HCT116 (cell line): ENCODE data around the gene PDK4. TPM values are rescaled to one million over a fixed set of nuclear protein-coding genes. Genes with fewer than 3 reads are reported as not detected.

Experiments
- ATAC-seq: fragments of 200-7000 bp; cut with Tn5 transposase; 2 replicates; pipeline ENCODE4 v1.9.1; 2020; ENCODE audit warnings: mild to moderate bottlenecking, moderate library complexity
- BruUV-seq: library from RNA; stranded (reverse); fragments of 400-500 nt; replicated peaks from 2 replicates; lab custom pipeline; 2021; lab: Mats Ljungman, UMichigan
- CTCF ChIA-PET: fragments of 300-600 bp; sonication (Branson Sonifier 250); formaldehyde crosslinking; loops from one replicate; lab custom pipeline; 2021; ENCODE audit warnings: antibody characterized with exemption; lab: Charles Lee
- POLR2A ChIA-PET: fragments of 300-600, 350-600 bp; sonication (Branson Sonifier 250); formaldehyde crosslinking; loops from one replicate; lab custom pipeline; 2021; ENCODE audit warnings: antibody characterized with exemption; lab: Charles Lee
- RAD21 ChIA-PET, 2 experiments: fragments of 300-600 bp; sonication (Branson Sonifier 250); formaldehyde crosslinking; loops; one replicate each; lab custom pipeline; 2023; ENCODE audit warnings: low total read pairs in 2 of 2; ENCODE audit not compliant: uncharacterized antibody in 2 of 2, unreplicated experiment in 2 of 2, low non-redundant PET in 1 of 2; lab: Charles Lee
- DNase-seq: peaks from one replicate; pipeline ENCODE4 v3.0.0-alpha.2; 2010; ENCODE audit warnings: low read depth, low spot score
- H2AFZ ChIP-seq: fragments of 200-600 bp; shearing (Covaris generic), sonication (generic); 2 replicates; pipeline ENCODE4 v1.6.1; 2017; ENCODE audit warnings: low read depth, mixed run types, mixed read lengths, antibody characterized with exemption, low read length; ENCODE audit not compliant: poor library complexity, severe bottlenecking
- H3K27ac ChIP-seq: 2 replicates; pipeline ENCODE4 v1.5.1; 2012; ENCODE audit warnings: low read depth, low read length
- H3K27me3 ChIP-seq: fragments of 200-600 bp; sonication (generic); 2 replicates; pipeline ENCODE4 v1.6.1; 2016; ENCODE audit warnings: mixed run types, low read length, mixed read lengths; ENCODE audit not compliant: insufficient read depth
- H3K36me3 ChIP-seq, 2 experiments: fragments of 200-500 bp in 1 of 2; fragments of 200-600 bp in 1 of 2; sonication (Bioruptor generic) in 1 of 2; sonication (generic) in 1 of 2; 2 replicates each; pipeline versions ENCODE4 v1.5.1 to v1.6.1; 2014 to 2016; ENCODE audit warnings: low read length in 2 of 2, inconsistent platforms in 1 of 2, mixed read lengths in 1 of 2, mixed run types in 1 of 2; ENCODE audit not compliant: insufficient read depth in 2 of 2, control insufficient read depth in 1 of 2
- H3K4me1 ChIP-seq, 2 experiments: fragments of 200-600 bp in 1 of 2; sonication (generic) in 1 of 2; 2 replicates each; pipeline versions ENCODE4 v1.5.1 to v1.6.1; 2012 to 2017; ENCODE audit warnings: low read length in 2 of 2, inconsistent platforms in 1 of 2, mild to moderate bottlenecking in 1 of 2, mixed read lengths in 1 of 2, mixed run types in 1 of 2, moderate library complexity in 1 of 2; ENCODE audit not compliant: insufficient read depth in 2 of 2, control insufficient read depth in 1 of 2
- H3K4me2 ChIP-seq: fragments of 200-600 bp; sonication (generic); 2 replicates; pipeline ENCODE4 v1.6.1; 2017; ENCODE audit warnings: mixed run types, low read length, mixed read lengths
- H3K4me3 ChIP-seq, 2 experiments: fragments of 200-600 bp in 1 of 2; sonication (generic) in 1 of 2; replicated peaks in 1 of 2; 2 replicates each; pipeline ENCODE4 v1.5.1; 2011 to 2016; ENCODE audit warnings: low read length in 2 of 2, control low read depth in 1 of 2, low read depth in 1 of 2, mild to moderate bottlenecking in 1 of 2, mixed read lengths in 1 of 2, mixed run types in 1 of 2
- H3K79me2 ChIP-seq: fragments of 200-600 bp; sonication (generic); 2 replicates; pipeline ENCODE4 v1.6.1; 2017; ENCODE audit warnings: mild to moderate bottlenecking, mixed run types, low read length, moderate library complexity, mixed read lengths; ENCODE audit not compliant: insufficient read depth
- H3K9ac ChIP-seq: fragments of 200-600 bp; sonication (generic); 2 replicates; pipeline ENCODE4 v1.6.1; 2016; ENCODE audit warnings: low read length, mixed read lengths
- H3K9me2 ChIP-seq: fragments of 200-600 bp; sonication (generic), shearing (Covaris generic); 2 replicates; pipeline ENCODE4 v1.6.1; 2017; ENCODE audit warnings: mixed run types, mild to moderate bottlenecking, moderate library complexity; ENCODE audit not compliant: insufficient read depth
- H3K9me3 ChIP-seq, 2 experiments: fragments of 200-500 bp in 1 of 2; fragments of 200-600 bp in 1 of 2; sonication (Bioruptor generic) in 1 of 2; sonication (generic) in 1 of 2; 2 replicates each; pipeline ENCODE4 v1.6.1; 2014 to 2017; ENCODE audit warnings: low read length in 2 of 2, mixed read lengths in 2 of 2, inconsistent platforms in 1 of 2, low read depth in 1 of 2, mild to moderate bottlenecking in 1 of 2, mixed run types in 1 of 2, moderate library complexity in 1 of 2; ENCODE audit not compliant: control insufficient read depth in 1 of 2, insufficient read depth in 1 of 2
- H4K20me1 ChIP-seq: fragments of 200-600 bp; sonication (generic), shearing (Covaris generic); 2 replicates; pipeline ENCODE4 v1.6.1; 2017; ENCODE audit warnings: mixed run types, mild to moderate bottlenecking, moderate library complexity; ENCODE audit not compliant: insufficient read depth
- EGR1 ChIP-seq: IDR thresholded peaks from 2 replicates; pipeline ENCODE4 v1.6.1; 2012; ENCODE audit warnings: low read depth
- ELF1 ChIP-seq: IDR thresholded peaks from 2 replicates; pipeline ENCODE4 v1.6.1; 2012; ENCODE audit warnings: low read depth, borderline replicate concordance
- FOSL1 ChIP-seq: IDR thresholded peaks from 2 replicates; pipeline ENCODE4 v1.6.1; 2012; ENCODE audit warnings: low read depth
- JUND ChIP-seq: IDR thresholded peaks from 2 replicates; pipeline ENCODE4 v1.6.1; 2012
- POLR2AphosphoS5 ChIP-seq: IDR thresholded peaks from 2 replicates; pipeline ENCODE4 v1.6.1; 2011; ENCODE audit warnings: mild to moderate bottlenecking, low read depth, low read length, moderate library complexity
- SIN3A ChIP-seq: IDR thresholded peaks from 2 replicates; pipeline ENCODE4 v1.6.1; 2012; ENCODE audit warnings: low read depth
- SP1 ChIP-seq: IDR thresholded peaks from 2 replicates; pipeline ENCODE4 v1.6.1; 2012; ENCODE audit warnings: low read depth
- SRF ChIP-seq: IDR thresholded peaks from 2 replicates; pipeline ENCODE4 v1.6.1; 2012; ENCODE audit warnings: low read depth
- intact Hi-C: fragments of 100-400 bp; cut with micrococcal nuclease; formaldehyde crosslinking; loops from 2 replicates; pipeline ENCODE4 v1.10.0; 2022
- total RNA-seq: library from RNA; stranded (reverse); gene quantifications from one replicate; pipeline ENCODE4 v1.2.1, GENCODE V29; 2021; ENCODE audit not compliant: unreplicated experiment
- TF ChIP-seq, protein P1 (sequence below): IDR thresholded peaks from 2 replicates; pipeline ENCODE4 v1.6.1; 2012; ENCODE audit warnings: low read depth
- TF ChIP-seq, protein P2 (sequence below): IDR thresholded peaks from 2 replicates; pipeline ENCODE4 v1.6.1; 2011; ENCODE audit warnings: mild to moderate bottlenecking, low read length, moderate library complexity; ENCODE audit not compliant: insufficient replicate concordance; ENCODE audit errors: extremely low read depth

The PDK4 gene
- total RNA-seq, 1 experiment from 2014 or later, result 2.1 TPM

DNA sequence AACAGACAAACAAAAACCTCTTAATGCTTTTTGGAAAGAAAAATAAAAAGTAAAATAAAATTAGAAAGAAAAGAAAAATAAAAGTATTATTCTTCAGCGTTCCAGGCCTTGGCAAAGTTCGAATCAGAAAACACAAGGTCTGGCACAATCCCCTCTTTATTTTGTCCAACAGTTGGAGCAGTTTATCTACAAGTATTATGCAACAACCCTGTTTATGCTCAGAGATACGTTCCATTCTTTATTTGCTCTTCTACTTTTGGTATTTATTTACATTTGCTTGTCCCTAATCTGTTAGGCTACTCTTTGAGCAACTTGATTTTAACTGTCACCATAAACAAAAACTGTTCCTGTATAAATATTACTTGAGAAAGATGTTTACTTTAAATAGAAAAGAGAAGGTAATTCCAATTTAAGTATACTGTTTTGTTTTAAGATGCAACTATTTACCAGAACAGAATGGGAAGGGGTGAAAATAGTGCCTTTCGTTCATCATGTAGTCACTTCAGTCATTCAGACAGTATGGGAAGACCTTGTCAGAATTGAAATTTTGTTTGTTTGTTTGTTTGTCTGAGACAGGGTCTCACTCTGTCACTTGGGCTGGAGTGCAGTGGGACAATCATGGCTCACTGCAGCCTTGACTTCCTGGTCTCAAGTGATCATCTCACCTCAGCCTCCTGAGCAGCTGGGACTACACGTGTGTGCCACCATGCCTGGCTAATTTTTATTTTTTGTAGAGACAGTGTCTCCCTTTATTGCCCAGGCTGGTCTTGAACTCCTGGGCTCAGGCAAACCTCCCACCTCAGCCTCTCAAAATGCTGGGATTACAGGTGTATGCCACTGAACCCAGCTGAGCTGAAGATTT lies 5.7 kb downstream of the PDK4 start:
- Histone ChIP-seq H3K4me2 (no peak overlapping the region), H3K9ac (no peak overlapping the region), H3K4me3 (no peak overlapping the region), H4K20me1 (no peaks in the 10 kb centered on the region), H3K27ac (no peak overlapping the region), H3K79me2 (no peaks in the 10 kb centered on the region), H3K4me1 (peaks cover 0 to under 1% of the 10 kb centered on the region in 2 experiments; a peak in 1 of 4 replicates), H3K27me3 (no peaks in the 10 kb centered on the region), H3K9me3 (no peaks in the 10 kb centered on the region), H3K36me3 (no peaks in the 10 kb centered on the region), H3K9me2 (no peaks in the 10 kb centered on the region), H2AFZ (no peak overlapping the region)
- intact Hi-C loops, result no loop called here
- POLR2A ChIA-PET, result no interaction called here
- DNase-seq (no peak), ATAC-seq (no peak)
- no TSS peak for BruUV-seq
- CTCF ChIA-PET, result no interaction called here
- RAD21 ChIA-PET, result no interaction called here
- TF ChIP-seq EGR1 (no peak), JUND (no peak), SIN3A (no peak), SRF (no peak), ELF1 (no peak), POLR2AphosphoS5 (no peak), SP1 (no peak), FOSL1 (no peak)
- TF ChIP-seq, protein P1, sequence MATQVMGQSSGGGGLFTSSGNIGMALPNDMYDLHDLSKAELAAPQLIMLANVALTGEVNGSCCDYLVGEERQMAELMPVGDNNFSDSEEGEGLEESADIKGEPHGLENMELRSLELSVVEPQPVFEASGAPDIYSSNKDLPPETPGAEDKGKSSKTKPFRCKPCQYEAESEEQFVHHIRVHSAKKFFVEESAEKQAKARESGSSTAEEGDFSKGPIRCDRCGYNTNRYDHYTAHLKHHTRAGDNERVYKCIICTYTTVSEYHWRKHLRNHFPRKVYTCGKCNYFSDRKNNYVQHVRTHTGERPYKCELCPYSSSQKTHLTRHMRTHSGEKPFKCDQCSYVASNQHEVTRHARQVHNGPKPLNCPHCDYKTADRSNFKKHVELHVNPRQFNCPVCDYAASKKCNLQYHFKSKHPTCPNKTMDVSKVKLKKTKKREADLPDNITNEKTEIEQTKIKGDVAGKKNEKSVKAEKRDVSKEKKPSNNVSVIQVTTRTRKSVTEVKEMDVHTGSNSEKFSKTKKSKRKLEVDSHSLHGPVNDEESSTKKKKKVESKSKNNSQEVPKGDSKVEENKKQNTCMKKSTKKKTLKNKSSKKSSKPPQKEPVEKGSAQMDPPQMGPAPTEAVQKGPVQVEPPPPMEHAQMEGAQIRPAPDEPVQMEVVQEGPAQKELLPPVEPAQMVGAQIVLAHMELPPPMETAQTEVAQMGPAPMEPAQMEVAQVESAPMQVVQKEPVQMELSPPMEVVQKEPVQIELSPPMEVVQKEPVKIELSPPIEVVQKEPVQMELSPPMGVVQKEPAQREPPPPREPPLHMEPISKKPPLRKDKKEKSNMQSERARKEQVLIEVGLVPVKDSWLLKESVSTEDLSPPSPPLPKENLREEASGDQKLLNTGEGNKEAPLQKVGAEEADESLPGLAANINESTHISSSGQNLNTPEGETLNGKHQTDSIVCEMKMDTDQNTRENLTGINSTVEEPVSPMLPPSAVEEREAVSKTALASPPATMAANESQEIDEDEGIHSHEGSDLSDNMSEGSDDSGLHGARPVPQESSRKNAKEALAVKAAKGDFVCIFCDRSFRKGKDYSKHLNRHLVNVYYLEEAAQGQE, result no peak
- TF ChIP-seq, protein P2, sequence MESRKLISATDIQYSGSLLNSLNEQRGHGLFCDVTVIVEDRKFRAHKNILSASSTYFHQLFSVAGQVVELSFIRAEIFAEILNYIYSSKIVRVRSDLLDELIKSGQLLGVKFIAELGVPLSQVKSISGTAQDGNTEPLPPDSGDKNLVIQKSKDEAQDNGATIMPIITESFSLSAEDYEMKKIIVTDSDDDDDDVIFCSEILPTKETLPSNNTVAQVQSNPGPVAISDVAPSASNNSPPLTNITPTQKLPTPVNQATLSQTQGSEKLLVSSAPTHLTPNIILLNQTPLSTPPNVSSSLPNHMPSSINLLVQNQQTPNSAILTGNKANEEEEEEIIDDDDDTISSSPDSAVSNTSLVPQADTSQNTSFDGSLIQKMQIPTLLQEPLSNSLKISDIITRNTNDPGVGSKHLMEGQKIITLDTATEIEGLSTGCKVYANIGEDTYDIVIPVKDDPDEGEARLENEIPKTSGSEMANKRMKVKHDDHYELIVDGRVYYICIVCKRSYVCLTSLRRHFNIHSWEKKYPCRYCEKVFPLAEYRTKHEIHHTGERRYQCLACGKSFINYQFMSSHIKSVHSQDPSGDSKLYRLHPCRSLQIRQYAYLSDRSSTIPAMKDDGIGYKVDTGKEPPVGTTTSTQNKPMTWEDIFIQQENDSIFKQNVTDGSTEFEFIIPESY, result no peak
